HL-60/S4 treated with retinoic acid at 250 ng/mL for 4 days and 3 days (cell line): ENCODE measurements around the gene PCLO.
"Not testable (repeated sequence)": the region's sequence is repeated elsewhere in the genome, so short reads cannot be mapped to it uniquely, and the experiment has no call there.

Experiments
- in situ Hi-C: fragments of 300-500 bp; cut with MboI; formaldehyde crosslinking; loops from 2 replicates; pipeline ENCODE4 v1.7.0; 2022; ENCODE audit warnings: low sequenced_read_pairs

The PCLO gene

DNA sequence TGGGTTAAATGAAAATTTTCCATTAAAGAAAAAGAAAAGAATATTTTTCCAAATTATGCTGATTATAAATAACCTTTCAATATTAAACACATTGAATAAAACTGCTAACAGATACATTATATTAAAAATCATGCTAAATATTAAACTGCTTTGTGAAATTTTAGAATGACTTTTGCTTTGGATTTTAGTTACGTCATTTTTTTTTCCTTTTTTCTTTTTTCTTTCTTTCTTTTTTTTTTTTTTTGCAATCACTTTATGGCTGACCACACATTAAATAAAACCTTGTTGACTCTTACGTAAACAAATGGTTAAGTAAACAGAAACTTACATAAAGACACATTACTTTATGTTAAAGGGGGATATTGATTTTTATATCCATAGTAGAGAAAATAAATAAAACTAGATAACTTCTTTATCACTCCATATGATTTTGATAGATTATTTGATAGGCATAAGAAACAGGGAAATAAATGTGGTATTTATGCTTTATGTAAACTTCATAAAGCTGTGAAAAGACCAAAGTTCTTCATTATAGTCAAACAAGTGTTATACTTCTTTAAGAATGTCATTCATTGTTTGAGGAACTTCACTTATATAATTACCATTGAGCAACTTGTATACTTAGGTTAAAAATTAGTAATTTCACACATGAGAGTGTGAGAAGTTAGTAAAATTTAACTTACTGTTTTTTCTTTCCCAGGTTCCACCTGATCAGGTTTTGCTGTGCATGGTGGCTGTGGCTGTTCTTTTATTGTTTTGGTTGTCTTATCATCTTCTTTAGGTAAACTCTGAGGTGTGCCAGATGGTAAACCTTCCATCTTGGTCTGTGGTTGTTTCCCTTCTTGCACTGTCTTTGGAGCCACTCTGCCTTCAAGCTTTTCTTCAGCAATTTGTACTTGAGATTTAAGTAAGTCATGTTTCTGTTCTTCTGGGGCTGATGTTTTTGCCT is 197.3 kb downstream of the PCLO start:
- in situ Hi-C loops: no loop called here

DNA sequence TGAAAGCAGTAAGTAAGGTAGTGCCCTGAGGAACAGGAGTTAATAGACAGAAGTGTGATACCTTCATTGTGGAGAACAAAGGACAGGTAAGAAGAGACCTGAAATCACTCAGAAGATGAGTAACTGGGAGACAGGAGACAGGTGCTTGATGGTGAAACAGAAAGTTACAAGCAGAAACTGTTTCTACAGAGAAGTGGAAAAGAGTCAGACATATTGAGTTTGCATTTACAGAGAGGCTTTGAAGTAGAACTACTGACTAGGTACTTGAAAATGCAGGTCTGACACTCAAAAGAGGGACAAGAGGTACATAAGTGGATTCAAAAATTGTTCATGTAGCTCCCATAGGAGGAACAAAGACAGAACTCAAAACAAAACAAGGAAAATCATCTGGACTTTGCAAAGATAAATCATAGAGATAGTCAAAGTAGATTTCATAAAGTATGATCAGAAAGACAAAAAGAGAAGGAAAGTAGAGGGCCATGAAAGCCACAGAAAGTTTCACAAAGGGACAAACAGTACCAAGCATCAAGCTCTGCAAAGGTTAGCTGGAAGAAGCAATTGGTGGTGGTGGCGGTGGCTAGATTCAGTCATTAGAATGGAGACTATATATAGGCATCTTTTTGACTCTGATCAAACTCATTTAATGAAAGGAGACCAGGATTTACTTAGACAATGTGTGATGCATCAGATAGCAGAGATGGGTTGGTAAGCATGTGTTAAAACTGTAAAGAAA is 198.4 kb downstream of the PCLO start:
- in situ Hi-C loops: no loop called here

- in situ Hi-C loops: no loop called here
Measured at GRCh38 chr7:82961240-82961639, 201.4 kb downstream of the PCLO start.

GRCh38 chr7:82959528-82959927 is 203.2 kb downstream of the PCLO start:
- in situ Hi-C loops: no loop called here

- in situ Hi-C loops: no loop called here
Measured at GRCh38 chr7:82957521-82957920, 205.2 kb downstream of the PCLO start.

DNA sequence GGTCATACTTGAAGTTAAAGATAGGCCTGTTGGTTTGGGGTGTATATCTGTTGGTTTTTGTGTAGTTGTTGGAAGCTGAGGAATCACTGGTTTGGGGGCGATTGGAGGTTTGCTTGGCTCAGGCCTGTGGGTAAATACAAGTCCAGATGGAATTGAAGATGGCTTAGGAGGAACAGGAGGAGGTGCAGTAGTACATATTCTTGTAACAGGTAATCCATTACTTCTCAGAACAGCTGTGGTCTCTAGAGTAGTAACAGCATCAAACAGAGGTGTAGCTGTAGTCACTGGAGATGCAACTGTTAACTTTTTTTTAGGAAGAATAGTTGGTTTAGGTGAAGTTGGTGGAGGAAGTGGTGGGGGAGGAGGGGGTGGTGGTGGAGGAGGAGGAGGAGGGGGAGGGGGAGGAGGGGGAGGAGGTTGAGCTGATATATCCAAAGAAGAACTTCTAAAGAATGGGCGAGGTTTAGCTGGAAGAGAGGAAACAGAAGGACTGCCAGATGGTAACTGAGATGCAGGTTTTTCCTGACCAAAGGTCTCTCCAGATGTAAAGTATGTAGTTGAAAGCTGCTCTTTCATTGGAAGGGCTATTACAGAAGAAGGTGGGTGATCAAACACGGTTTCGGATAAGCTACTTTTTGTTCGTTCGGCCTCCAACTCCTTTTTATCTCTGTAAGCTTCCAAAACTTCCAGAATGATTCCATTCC is 209.2 kb downstream of the PCLO start:
- in situ Hi-C loops: no loop called here

DNA sequence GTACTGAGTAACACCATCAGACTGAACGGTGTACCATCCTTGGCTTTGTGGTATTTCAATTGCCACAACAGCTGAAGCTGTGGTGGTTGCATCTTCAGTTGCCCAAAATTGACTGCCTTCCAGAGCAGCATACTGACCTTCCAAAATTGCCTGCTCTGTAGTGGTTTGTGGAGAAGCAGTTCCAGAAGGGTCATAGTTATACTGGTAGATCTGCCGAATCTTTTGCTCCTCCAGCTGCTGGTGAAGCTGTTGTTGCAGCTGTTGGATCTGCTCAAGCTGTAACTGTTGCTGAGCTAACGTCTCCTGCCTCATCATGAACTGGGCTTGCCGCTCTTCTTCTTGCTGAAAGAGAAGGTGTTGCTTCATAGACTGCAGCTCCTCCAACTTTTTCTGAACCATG is 212.2 kb downstream of the PCLO start:
- in situ Hi-C loops: no loop called here

- in situ Hi-C loops: no loop called here
Measured at GRCh38 chr7:82945480-82945879, 217.2 kb downstream of the PCLO start.

- in situ Hi-C loops: no loop called here
Measured at GRCh38 chr7:82945056-82945455, 217.6 kb downstream of the PCLO start.

DNA sequence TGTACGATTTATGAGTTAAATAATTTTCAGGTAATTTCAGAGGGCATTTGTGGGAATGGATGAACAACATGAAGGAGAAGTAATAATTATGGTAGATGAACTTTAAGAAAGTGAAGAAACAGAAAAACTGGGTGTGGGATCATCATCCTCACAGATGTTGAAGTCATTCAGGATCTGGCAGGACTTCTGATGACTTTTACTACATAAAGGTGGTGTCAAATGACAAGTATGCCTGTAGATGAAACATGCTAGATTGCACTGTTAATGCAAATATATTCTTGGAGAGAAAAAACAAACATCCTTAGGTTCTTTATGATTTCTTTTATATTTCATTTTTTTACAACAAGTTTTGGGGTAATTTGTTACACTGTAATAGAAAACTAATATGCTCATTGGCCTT is 230.2 kb downstream of the PCLO start:
- in situ Hi-C loops: no loop called here

GRCh38 chr7:82926477-82926876 is 236.2 kb downstream of the PCLO start:
- in situ Hi-C loops: no loop called here

GRCh38 chr7:82925331-82925730 is 237.4 kb downstream of the PCLO start:
- in situ Hi-C loops: no loop called here

DNA sequence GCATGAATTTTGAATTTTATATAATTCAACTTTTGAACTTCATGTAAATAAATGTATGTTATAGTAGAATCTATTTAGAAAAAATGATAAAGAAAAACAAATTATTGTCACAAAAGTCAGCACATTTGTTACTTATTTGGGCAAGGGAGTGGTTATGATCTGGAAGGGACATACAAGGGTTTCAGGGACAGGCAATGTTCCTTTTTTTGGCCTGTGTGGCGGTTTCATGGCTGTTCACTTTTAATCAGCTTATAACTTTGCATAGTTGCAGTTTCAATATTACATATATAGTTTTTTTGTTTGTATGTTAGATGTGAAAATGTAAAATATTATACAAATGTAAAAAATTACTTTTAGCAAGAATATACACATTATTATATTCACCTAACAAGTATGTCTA is 256.2 kb downstream of the PCLO start:
- in situ Hi-C loops: no loop called here

DNA sequence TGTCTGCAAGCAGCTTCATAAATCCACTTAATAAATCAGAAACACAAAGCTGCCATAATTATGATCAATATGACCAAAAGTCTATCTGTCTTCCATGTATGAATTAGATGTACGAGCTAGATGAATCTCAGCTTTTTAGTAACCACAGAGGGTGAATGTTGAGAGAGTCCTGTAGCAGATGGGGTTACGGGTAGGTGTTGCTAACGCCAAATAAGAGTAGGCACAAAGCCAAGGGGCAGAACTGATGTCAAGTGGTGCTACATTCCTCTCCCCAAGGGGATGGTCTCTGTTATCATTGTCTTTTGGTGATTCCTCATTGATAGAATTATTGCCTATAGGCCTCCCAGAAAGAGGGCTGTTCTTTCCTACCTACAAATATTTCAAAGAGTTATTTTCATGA is 257.8 kb downstream of the PCLO start:
- in situ Hi-C loops: no loop called here

- in situ Hi-C loops: not testable (repeated sequence)
Measured at GRCh38 chr7:82901098-82901497, 261.6 kb downstream of the PCLO start.

GRCh38 chr7:82897500-82897899 is 265.2 kb downstream of the PCLO start:
- in situ Hi-C loops: no loop called here

- in situ Hi-C loops: not testable (repeated sequence)
Measured at GRCh38 chr7:82894341-82894740, 268.3 kb downstream of the PCLO start.

DNA sequence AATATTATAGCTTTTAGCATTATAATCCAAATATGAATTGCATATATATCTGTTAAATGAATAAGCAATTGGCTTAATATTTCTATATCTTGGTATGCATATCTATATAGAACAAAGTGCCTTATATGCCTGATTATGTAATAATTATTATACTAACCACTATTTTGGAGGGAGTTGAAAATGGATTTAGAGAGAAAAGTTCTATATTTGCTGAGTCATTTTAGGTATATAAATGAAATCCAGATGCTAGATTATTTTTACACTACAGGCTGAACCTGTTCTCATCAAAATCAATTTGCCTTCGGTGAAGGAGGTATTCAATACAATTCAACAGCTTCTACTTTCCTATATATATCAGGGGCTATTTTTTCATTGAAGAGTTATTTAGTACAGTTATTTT is 276.4 kb downstream of the PCLO start:
- in situ Hi-C loops: no loop called here

GRCh38 chr7:82865856-82866255 is 296.8 kb downstream of the PCLO start:
- in situ Hi-C loops: no loop called here

GRCh38 chr7:82859106-82859850 is 303.4 kb downstream of the PCLO start:
- in situ Hi-C loops: no loop called here

DNA sequence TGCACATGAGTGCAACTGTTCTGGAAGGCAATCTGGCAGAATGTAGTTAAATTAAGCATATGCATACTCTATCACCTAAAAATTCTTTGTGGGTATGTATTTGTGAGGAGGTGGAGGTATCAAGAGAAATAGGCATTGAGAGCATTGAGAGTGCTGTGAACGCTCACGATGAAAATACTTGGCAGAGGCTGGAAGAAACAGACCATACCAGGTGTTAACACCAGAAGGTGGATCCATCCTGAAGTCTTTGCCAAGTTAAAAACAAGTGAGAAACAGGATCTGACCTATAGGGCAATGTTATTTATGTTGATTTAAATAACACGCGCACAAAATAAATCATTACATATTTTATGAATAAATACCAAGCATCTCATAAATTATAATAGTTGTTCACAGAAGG is 311.6 kb downstream of the PCLO start:
- in situ Hi-C loops: no loop called here
